Esophagus muscularis mucosa (tissue), 4 donors: ENCODE data around the gene YWHAE. TPM values are rescaled to one million over a fixed set of nuclear protein-coding genes. Genes with fewer than 3 reads are reported as not detected.

Source experiments
- DNase-seq: peaks from one replicate; pipeline ENCODE4 v3.0.0-alpha.2; 2017; ENCODE audit errors: extremely low spot score
- H3K27ac ChIP-seq, 4 donors: fragments of 200-600 bp; sonication (generic); replicated peaks in 1 of 4; 1 replicate in 3 of 4; 2 replicates in 1 of 4; pipeline ENCODE4 v1.5.1; 2016 to 2019; ENCODE audit warnings: mild to moderate bottlenecking in 1 of 4
- H3K27me3 ChIP-seq, 4 donors: fragments of 200-600 bp; sonication (generic); one replicate each; pipeline versions ENCODE4 v1.5.1 to v1.6.0; 2016 to 2019
- H3K36me3 ChIP-seq, 4 donors: fragments of 200-600 bp; sonication (generic); one replicate each; pipeline ENCODE4 v1.5.1; 2016 to 2019
- H3K4me1 ChIP-seq, 4 donors: fragments of 200-600 bp; sonication (generic); one replicate each; pipeline ENCODE4 v1.5.1; 2016 to 2019
- H3K4me3 ChIP-seq, 4 donors: fragments of 200-600 bp; sonication (generic); 1 replicate in 2 of 4; 2 replicates in 2 of 4; pipeline ENCODE4 v1.5.1; 2016 to 2019; ENCODE audit warnings: mild to moderate bottlenecking in 4 of 4, moderate library complexity in 1 of 4
- H3K9me3 ChIP-seq, 4 donors: fragments of 200-600 bp; sonication (generic); 1 replicate in 3 of 4; 2 replicates in 1 of 4; pipeline ENCODE4 v1.5.1; 2016 to 2019
- CTCF ChIP-seq, 3 experiments: fragments of 200-600 bp in 2 of 3; fragments of 450-650 bp in 1 of 3; sonication (generic) in 2 of 3; IDR thresholded peaks; one replicate each; pipeline ENCODE4 v1.5.1; 2017 to 2019; ENCODE audit warnings: antibody characterized with exemption in 3 of 3, mild to moderate bottlenecking in 2 of 3, moderate library complexity in 1 of 3
- EP300 ChIP-seq: sonication (generic); formaldehyde crosslinking; IDR thresholded peaks from one replicate; pipeline ENCODE4 v1.6.1; 2017; ENCODE audit warnings: antibody characterized with exemption
- POLR2A ChIP-seq: fragments of 450-650 bp; IDR thresholded peaks from one replicate; pipeline ENCODE4 v1.6.1; 2017; ENCODE audit warnings: antibody characterized with exemption, moderate library complexity, mild to moderate bottlenecking, low read depth
- POLR2AphosphoS5 ChIP-seq, 2 donors: sonication (generic); formaldehyde crosslinking; IDR thresholded peaks; one replicate each; pipeline ENCODE4 v1.6.1; 2017; ENCODE audit warnings: antibody characterized with exemption in 2 of 2
- WGBS: methylation state at CpG from one replicate; pipeline ENCODE4 v1.1.5; 2018; 5-methylcytosine and 5-hydroxymethylcytosine counted together
- intact Hi-C: fragments of 100-400 bp; cut with DNase I; formaldehyde crosslinking; loops from one replicate; pipeline ENCODE4 v1.15.1; 2023
- total RNA-seq, 4 donors: library from RNA; depleted of rRNA; stranded (reverse); fragments of >200 nt; gene quantifications; one replicate each; pipeline versions ENCODE4 v1.1.0 to v1.2.1, GENCODE V29; 2016

Gene YWHAE
- total RNA-seq, 4 donors from 2014 or later: 329 to 408 (median 364) TPM

- no peak for DNase-seq
- Histone ChIP-seq H3K27ac (peak overlapping the region in 3 of 4 donors; percentile 57 to 78 (median 73)), H3K4me1 (peaks cover 93 to 100% (median 100%) of the 10 kb centered on the region in 4 donors), H3K4me3 (no peak overlapping the region), H3K9me3 (no peaks in the 10 kb centered on the region), H3K27me3 (no peaks in the 10 kb centered on the region), H3K36me3 (peaks cover 0 to 14% (median 4%) of the 10 kb centered on the region in 4 donors)
- TF ChIP-seq POLR2A: no peak
- intact Hi-C loops: no loop called here
- WGBS: 61% methylated on average over 10 of the region's 10 CpGs
These were observed 25.4 kb downstream of the YWHAE start for GRCh38 chr17:1374431-1375177.

GRCh38 chr17:1373707-1374237, 26.2 kb downstream of the YWHAE start:
- no peak for DNase-seq
- H3K9me3 ChIP-seq: no peaks in the 10 kb centered on the region
- no peak for TF ChIP-seq CTCF (IDR thresholded peaks at IDR 0.05)
- TF ChIP-seq EP300: no peak
- TF ChIP-seq POLR2A: no peak
- no peak for TF ChIP-seq POLR2AphosphoS5 (IDR thresholded peaks at IDR 0.05)
- 58% methylated on average over 8 of the region's 9 CpGs for WGBS
- peak overlapping the region in 1 of 4 donors; percentile 6 for H3K4me3 ChIP-seq
- peaks cover 93 to 100% (median 100%) of the 10 kb centered on the region in 4 donors for H3K4me1 ChIP-seq
- intact Hi-C loops: no loop called here
- H3K27ac ChIP-seq: peak overlapping the region; percentile 18 to 78 (median 65)
- no peaks in the 10 kb centered on the region for H3K27me3 ChIP-seq
- H3K36me3 ChIP-seq: peaks cover 0 to 14% (median 4%) of the 10 kb centered on the region in 4 donors

- H3K9me3 ChIP-seq: no peaks in the 10 kb centered on the region
- DNase-seq: no peak
- H3K4me3 ChIP-seq: no peak overlapping the region
- intact Hi-C loops: no loop called here
- 86% methylated on average over 7 of the region's 7 CpGs for WGBS
- H3K4me1 ChIP-seq: peaks cover 93 to 100% (median 100%) of the 10 kb centered on the region in 4 donors
- H3K27ac ChIP-seq: peak overlapping the region in 3 of 4 donors; percentile 15 to 50 (median 38)
- H3K36me3 ChIP-seq: peaks cover 0 to 14% (median 4%) of the 10 kb centered on the region in 4 donors
- H3K27me3 ChIP-seq: no peaks in the 10 kb centered on the region
- TF ChIP-seq POLR2A (no peak), CTCF (IDR thresholded peaks at IDR 0.05) (no peak), EP300 (no peak), POLR2AphosphoS5 (IDR thresholded peaks at IDR 0.05) (no peak)
These were observed 27.4 kb downstream of the YWHAE start for GRCh38 chr17:1372618-1373017.

- Histone ChIP-seq H3K9me3 (no peaks in the 10 kb centered on the region), H3K27me3 (no peaks in the 10 kb centered on the region), H3K27ac (peak overlapping the region in 3 of 4 donors; percentile 15 to 50 (median 38)), H3K4me1 (peaks cover 93 to 100% (median 100%) of the 10 kb centered on the region in 4 donors), H3K36me3 (peaks cover 0 to 14% (median 4%) of the 10 kb centered on the region in 4 donors), H3K4me3 (no peak overlapping the region)
- no peak for DNase-seq
- intact Hi-C loops: no loop called here
- WGBS: 80% methylated on average over 17 of the region's 17 CpGs
- no peak for TF ChIP-seq EP300
- TF ChIP-seq POLR2A: no peak
- no peak for TF ChIP-seq CTCF (IDR thresholded peaks at IDR 0.05)
- no peak for TF ChIP-seq POLR2AphosphoS5 (IDR thresholded peaks at IDR 0.05)
These were observed 28.0 kb downstream of the YWHAE start for GRCh38 chr17:1371893-1372590.

GRCh38 chr17:1368588-1368987, 31.4 kb downstream of the YWHAE start:
- TF ChIP-seq CTCF (IDR thresholded peaks at IDR 0.05): no peak
- no peak for TF ChIP-seq POLR2A
- no peak for TF ChIP-seq POLR2AphosphoS5 (IDR thresholded peaks at IDR 0.05)
- no peak for TF ChIP-seq EP300
- Histone ChIP-seq H3K4me3 (no peak overlapping the region), H3K36me3 (peaks cover 4 to 25% (median 17%) of the 10 kb centered on the region in 4 donors), H3K27me3 (no peaks in the 10 kb centered on the region), H3K4me1 (peaks cover 75 to 99% (median 98%) of the 10 kb centered on the region in 4 donors), H3K27ac (peak overlapping the region in 2 of 4 donors; percentile 19 to 64), H3K9me3 (no peaks in the 10 kb centered on the region)
- intact Hi-C loops: loop anchor here (5.0 kb wide), 2 partner anchors 84 to 144 kb away; no protein-coding TSS in a partner anchor
- no peak for DNase-seq
- 53% methylated on average over 4 of the region's 4 CpGs for WGBS
